HG03103 (cell line): ENCODE data around the gene DEFB110.

ENCODE experiments used
- ATAC-seq: cut with Tn5 transposase; IDR thresholded peaks from one replicate; pipeline ENCODE4 v1.9.1; 2021; ENCODE audit warnings: low read depth; ENCODE audit not compliant: unreplicated experiment

Gene DEFB110

DNA sequence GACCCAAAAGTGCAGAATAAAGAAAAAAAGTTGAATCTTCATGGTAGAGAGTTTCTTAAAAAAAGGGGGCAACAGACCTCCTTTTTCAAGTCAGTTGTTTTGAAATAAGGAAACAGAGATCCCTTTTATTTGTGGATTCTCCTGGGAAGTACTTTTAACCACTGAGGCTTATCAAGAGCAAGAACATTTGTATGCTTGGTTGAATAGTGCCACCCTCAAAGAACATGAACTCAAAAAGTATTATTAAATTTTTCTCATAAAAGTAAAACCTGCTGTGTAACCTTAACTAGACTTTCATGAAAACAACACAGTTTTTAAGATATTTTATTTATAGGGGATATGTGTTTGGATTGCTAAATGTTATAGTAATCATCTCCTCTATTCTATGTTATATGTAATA, at the start of gene DEFB110:
TSS of gene DEFB110 (minus strand) at position 101 of the 400 bp plus-strand sequence. CDS start at position 42, 59 bp downstream.
- no peak for ATAC-seq

DNA sequence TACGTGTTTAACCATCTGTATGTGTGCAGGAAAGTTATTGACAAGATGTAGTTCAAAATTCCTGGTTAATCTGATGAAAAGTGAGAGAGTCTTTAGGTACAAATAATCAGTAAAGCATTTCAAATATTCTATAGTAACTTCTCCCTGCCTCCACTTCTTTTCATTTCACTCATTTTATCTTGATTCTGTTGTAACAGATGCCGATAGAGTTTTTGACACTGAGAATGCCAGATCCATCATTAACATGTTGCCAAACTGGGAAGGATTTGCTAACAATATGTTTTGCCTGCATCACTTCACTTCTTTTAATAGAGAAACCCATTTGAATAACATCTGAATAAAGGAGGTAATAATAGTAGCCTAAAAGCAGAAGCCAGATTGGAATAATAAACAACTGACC, 48.3 kb upstream of the DEFB110 start:
- ATAC-seq: no peak

DNA sequence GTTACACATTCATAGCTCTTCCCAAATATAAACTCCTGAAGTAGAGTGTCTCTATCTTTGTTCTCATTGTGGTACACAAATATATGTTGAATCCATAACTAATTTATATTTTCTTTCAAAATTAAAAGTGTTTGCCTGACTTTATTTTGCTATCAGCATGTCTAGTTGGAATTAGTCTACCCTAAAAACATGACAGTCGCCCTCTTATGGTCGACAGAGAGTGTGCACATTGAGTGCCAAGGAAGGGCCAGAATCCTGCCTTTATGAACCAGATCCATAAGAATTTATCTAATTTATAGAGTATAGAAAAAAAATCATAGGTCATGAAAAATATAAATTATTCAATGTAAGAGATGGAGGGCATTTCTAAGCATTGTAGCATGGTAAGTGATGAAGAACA, 40.3 kb upstream of the DEFB110 start:
- ATAC-seq: no peak

DNA sequence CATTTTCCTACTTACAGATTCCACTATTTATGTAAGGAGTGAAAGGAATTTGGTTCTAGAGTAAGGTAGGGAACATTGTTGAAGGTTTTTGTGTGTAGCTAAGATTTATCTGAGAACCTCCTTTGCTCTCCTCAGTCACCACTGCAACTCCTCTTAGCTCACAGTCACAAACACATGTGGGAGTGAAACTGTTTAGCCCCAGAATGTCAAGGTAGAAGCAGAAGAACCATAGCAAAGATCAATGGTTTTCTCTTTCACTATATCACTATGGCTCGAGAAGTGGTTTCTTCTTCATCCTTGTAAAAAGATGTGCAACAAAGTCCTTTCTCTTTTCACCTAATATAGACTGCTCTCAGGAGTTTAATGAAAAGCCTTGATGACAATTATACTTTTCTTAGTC, 34.4 kb upstream of the DEFB110 start:
- no peak for ATAC-seq

DNA sequence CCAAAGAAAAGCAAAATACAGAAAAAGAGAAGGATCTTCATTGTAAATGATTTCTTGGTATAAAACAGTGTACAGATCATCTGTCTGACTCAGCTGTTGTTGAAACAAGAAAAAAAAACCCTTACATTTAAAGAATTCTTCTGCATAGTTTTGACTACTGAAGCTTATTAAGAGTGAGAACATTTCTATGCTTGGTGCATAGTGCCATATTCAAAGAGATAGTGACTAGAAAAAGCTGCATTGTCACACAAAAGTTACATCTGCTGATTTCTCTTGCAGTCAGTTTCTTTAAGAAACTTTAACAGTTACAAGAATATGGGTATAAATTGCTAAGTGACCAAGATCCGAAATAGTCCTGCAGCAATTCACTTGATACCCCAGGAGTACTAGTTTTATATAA, 28.0 kb upstream of the DEFB110 start, which contains the start of gene DEFB112:
TSS of gene DEFB112 (minus strand) at position 101 of the 400 bp plus-strand sequence. CDS start at position 41, 60 bp downstream.
- ATAC-seq: no peak

DNA sequence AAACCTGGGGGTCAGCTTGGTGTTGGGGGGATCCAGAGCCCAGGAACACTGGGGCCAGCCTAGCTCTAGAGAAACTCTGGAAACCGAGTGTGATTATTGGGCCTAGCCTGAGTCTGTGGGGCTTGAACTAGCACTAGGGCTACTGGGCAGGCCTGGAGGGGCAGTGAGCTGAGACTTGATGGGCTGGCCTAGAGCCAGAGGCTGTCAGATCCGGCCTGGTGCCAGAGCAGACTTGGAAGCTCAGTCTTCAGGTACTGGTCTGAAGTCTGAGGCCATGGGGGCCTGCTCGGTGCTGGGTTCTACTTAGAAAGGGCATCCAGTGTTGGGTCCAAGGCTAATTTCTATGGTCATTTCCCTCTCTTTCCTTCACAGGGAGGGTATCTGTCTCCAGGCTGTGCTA, 25.2 kb upstream of the DEFB110 start:
- no peak for ATAC-seq

DNA sequence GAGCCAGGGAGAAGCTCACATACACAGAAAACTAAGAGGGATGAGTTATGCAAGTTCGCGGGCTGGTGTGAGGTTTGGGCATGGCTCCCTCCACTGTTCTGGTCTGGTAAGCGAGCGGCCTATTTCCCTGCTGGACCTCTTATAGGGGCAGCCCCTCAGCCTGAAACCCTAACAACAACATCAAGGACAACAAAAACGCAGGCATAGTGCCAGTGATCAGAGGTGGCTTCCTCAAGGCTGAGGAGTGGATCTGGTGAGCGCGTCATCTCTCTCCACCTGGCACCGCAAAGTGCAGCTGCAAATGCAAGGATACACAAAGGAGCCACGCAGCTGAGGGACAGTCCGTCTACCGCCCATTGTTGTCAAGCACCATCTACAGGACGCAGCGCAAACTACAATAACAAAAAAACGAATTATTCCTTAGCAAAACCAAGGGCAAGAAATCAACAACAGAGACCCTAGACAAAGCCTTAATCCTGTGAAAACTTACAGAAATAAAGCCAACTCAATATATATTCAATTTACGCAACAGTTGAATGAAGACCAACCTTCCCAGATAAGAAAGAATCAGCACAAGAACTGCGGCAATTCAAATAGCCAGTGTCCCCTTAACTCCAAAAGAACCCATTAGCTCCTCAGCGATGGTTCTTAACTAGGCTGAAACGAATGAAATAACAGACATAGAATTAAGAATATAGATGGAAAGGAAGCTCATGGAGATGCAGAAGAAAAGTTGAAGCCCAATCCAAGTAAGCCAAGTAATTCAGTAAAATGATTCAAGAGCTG, 9.2 kb upstream of the DEFB110 start:
- no peak for ATAC-seq

DNA sequence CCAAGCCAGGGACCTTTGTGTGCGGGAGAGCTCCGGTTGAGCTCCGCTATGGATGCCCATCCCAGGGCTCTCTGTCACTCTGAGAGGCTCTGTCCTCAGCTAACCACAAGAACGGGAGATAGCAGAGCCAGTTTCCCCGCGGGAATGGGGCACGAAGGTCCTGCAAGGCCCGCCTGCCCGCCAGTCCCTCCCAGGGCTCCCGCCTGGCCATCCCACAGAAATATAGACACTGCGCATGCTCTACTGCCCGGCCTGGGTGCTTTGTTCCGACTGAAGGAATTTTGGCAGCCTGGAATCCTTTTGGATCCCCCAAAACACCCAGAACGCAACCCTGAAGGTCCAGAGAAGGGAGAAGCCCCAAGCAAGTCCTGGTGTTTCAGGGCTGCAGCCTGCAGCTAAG, 8.6 kb upstream of the DEFB110 start:
- ATAC-seq: no peak

DNA sequence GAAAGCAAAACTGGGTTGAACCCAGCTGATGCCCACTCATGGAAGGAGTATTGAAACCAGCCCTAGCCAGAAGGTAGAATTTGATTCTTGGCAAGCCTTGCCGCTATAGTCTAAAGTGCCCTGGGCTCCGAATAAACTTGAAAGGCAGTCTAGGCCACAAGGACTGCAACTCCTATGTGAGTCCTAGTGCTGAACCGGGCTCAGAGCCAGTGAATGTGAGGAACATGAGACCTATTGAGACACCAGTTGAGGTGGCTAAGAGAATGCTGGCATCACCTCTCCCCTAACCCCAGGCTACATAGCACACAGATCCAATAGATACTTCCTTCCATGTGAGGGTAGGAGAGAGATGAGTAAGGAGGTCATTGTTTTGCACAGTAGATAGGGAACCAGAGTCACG, 3.5 kb upstream of the DEFB110 start:
- no peak for ATAC-seq

DNA sequence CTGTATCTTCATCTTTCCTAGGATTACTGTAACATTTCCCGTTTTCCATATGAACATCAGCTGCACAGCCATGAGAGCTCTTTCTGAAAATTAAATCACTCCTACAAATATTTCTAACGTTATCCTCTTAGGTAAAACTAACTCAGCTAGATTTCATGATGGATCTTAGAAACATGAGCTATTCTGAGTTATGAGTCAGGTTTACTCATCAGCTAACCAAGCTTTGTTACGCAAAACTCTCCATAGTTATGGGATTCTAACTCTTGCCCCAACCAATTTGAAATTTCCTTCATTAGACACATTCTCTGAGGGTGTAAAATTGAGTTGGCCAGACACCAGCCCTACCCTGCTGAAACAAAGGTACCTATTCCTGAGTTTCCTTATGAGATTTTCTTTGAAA, 14.0 kb downstream of the DEFB110 start:
- no peak for ATAC-seq

DNA sequence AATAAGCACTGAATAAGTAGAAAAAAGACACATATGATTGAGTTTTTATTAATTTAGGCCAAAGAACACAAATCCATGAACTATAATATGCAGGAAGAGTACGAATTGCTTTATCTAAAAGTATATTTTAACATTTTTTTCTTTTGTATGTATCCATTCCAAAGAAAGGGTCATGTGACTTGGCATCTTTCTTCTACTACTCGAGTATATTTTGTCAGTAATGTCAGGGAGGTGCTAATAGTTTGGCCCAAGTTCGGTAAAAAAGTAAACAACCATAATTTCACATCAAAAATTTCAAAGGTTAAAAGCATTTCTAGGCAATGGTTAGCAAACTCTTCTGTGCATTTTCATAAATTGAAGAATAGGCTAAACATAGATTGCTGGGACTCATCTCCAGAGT, 18.7 kb downstream of the DEFB110 start:
- no peak for ATAC-seq

DNA sequence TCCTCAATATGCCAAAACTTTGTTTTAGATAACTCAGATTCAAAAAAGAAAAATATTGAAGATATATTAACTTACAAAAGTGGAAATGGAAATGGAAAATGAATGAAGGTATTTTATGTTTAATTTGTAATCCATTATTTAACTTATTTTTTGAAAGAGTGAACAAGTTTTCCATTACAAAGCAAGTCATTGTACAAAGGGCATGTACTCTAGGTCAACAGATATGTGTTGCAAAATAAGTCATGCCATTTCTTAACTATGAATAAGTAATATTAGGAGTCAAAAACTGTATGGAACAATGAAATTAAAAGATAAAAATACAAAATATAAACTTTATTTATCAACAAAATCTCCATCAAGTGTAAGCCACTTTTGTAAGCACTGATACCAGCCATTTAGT, 26.5 kb downstream of the DEFB110 start:
- no peak for ATAC-seq

DNA sequence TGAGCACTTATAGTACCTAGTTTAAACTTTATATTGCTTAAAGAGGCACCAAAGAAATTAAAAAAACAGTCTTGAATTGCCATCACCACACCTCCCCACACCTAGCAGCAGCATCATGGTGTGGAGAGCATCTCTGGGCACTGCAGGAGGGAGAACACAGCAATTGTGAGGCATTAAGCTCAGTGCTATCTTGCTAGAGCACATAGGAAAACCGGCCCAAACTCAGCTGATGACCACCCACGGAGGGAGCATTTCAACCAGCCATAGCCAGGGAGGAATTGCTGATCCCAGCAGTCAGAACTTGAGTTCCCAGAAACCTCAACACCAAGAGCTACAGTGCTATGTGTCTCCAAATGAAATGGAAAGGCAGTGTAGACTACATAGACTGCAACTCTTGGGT, 32.9 kb downstream of the DEFB110 start:
- ATAC-seq: no peak

DNA sequence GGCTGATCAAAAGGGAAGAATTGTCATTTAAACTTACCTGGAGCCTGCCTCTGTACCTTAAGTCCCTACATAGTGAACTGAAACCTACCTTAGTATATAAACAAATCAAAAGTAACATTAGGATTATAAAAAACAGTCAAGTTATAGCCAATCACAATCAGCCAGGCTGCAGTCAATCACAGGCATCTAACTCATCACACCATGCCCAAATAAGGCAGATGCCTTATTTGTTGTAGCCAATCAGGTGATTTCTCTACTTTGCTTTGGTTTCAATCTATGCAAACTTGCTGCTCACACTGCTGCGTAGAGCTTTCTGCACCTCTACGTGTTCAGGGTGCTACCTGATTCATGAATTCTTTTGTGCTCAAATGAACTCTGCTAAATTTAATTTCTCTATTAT, 34.0 kb downstream of the DEFB110 start:
- ATAC-seq: no peak

DNA sequence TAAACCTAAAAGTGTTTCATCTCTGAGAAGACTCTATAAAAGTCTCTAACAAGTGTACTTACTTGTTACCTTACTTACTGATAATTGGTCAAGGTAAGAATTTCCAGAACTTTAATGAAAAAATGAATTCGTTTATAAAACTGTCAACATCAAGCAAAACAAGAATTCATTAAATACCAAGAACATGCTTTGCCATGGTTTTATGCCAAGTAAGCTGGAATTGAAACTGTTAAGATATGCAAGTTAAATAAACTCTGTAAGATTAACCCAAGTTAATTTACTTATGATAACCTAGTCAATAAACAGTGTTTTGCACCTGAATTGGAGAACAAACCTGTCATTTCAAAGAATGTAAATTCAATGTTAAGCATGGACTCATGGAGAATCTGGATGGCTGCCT, 35.2 kb downstream of the DEFB110 start:
- no peak for ATAC-seq

DNA sequence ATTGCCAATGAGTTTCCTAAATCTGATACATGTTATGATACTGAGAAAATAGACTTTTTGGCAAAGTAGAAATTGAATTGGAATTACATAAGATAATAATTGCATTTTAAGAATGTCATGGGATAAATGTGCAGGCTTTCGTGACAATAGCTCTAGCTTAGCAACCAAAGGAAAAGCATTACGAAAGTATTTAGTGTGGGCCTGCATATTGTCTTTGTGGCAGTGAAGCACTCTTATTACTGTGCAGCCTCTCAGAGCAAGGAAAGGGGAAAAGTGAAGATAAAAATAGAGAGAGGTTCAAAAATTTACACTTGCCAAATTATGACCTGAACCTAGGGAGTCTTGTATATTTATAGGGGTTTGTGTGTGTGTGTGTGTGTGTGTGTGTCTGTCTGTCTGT, 39.7 kb downstream of the DEFB110 start:
- ATAC-seq: no peak

DNA sequence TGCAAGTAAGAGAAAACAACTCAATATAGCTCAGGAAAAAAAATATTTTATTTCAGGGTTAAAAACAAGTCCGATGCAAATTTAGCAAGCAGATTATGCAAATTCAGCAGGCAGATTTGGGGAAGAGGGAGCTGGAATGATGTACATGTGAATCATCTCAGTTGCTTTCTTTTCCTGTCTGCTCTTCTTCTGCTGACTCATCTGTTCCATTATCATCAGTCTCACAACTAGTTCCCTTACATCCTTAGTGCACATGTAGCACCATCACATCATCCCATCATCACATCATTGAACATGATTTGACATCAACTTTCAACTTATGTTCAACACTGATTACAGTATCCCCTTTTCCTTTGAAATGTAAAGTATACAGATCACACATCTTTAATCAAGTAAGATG, 40.9 kb downstream of the DEFB110 start:
- ATAC-seq: no peak

DNA sequence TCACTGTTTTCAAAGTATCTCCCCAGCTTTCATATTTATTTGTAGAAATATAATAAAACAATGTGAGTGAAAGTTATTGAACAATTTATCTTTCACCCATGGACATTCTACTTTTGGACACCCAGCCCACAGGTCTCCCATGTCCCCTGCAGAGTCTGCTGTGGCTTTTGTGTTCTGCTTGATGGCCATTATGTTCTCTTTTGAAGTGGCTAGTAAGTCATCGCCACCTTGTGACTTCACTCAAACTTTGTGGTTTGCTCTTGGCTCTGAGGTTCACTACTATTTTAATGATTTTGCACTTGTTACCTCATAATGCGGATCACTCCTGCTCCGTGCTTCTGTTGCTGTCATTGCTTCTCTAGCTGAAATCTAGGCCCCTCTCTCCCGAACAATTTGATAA, 42.2 kb downstream of the DEFB110 start:
- no peak for ATAC-seq

DNA sequence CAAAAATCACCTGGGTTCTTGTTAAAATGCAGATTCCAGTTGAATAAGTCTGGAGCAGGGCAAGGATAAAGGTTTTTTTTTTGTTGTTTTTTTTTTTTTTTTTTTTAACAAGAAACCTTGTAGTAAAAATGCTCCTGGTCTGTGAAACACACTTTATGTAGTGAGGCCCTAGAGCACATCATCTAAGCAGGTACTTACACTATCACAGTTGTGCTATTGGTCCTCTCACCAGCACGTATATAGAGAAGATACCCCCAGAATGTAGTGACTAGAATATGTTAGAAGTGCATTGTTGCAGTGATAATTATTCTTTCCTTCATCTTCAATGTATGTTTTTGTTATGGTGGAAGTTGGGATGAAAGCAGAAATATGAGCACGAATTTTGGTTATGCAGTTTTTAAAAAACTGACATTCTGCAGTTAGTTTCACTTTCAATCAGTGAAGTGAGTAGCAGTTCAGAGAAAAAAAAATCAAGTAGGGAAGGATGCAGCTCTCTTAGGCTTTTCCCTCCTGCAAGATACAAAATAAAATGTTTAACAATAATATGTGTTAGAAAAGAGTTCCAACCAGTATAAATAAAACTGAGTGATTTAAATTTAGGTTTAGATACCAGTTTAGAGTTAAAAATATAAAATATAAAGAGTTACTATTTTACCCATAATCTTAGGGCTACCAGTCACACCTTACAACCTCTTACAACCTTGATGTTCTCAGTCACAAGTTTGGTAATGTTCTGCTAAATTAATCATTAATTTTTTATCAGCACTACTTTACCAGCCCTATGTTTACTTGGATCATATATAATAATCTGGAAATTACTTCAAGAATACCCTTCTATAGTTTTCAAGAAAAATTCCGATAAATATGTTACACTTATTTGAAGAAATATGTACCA, 43.2 kb downstream of the DEFB110 start:
- no peak for ATAC-seq

DNA sequence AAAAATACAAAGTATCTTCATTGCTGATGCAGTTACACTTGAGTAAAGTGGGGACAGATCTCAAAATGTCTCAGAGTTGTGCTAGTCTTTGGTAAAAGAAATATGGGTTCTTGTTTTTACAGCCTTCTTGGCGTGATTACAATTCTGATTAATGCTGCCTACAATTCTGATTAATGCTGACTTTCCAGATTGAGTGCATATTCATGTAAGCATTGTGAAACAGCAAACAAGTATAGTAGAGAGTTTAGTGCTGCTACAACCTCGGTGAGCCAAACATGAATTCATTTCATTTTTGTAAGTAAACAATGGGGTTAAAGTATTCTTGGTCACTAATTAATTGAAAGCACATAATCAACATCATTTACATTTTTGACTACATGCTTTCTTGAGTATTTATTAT, 52.2 kb downstream of the DEFB110 start, which contains the start of gene DEFB113:
TSS of gene DEFB113 (minus strand) at position 21 of the 400 bp plus-strand sequence. CDS start at position 21, 0 bp downstream.
- ATAC-seq: no peak
